HG02642 (cell line): ENCODE measurements around the gene SOBP.
"Not testable (repeated sequence)": the region's sequence is repeated elsewhere in the genome, so short reads cannot be mapped to it uniquely, and the experiment has no call there.

ENCODE experiments used
- ATAC-seq: cut with Tn5 transposase; IDR thresholded peaks from one replicate; pipeline ENCODE4 v1.9.1; 2021; ENCODE audit warnings: mild to moderate bottlenecking; ENCODE audit not compliant: unreplicated experiment, poor library complexity

SOBP gene, protein sequence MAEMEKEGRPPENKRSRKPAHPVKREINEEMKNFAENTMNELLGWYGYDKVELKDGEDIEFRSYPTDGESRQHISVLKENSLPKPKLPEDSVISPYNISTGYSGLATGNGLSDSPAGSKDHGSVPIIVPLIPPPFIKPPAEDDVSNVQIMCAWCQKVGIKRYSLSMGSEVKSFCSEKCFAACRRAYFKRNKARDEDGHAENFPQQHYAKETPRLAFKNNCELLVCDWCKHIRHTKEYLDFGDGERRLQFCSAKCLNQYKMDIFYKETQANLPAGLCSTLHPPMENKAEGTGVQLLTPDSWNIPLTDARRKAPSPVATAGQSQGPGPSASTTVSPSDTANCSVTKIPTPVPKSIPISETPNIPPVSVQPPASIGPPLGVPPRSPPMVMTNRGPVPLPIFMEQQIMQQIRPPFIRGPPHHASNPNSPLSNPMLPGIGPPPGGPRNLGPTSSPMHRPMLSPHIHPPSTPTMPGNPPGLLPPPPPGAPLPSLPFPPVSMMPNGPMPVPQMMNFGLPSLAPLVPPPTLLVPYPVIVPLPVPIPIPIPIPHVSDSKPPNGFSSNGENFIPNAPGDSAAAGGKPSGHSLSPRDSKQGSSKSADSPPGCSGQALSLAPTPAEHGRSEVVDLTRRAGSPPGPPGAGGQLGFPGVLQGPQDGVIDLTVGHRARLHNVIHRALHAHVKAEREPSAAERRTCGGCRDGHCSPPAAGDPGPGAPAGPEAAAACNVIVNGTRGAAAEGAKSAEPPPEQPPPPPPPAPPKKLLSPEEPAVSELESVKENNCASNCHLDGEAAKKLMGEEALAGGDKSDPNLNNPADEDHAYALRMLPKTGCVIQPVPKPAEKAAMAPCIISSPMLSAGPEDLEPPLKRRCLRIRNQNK

DNA sequence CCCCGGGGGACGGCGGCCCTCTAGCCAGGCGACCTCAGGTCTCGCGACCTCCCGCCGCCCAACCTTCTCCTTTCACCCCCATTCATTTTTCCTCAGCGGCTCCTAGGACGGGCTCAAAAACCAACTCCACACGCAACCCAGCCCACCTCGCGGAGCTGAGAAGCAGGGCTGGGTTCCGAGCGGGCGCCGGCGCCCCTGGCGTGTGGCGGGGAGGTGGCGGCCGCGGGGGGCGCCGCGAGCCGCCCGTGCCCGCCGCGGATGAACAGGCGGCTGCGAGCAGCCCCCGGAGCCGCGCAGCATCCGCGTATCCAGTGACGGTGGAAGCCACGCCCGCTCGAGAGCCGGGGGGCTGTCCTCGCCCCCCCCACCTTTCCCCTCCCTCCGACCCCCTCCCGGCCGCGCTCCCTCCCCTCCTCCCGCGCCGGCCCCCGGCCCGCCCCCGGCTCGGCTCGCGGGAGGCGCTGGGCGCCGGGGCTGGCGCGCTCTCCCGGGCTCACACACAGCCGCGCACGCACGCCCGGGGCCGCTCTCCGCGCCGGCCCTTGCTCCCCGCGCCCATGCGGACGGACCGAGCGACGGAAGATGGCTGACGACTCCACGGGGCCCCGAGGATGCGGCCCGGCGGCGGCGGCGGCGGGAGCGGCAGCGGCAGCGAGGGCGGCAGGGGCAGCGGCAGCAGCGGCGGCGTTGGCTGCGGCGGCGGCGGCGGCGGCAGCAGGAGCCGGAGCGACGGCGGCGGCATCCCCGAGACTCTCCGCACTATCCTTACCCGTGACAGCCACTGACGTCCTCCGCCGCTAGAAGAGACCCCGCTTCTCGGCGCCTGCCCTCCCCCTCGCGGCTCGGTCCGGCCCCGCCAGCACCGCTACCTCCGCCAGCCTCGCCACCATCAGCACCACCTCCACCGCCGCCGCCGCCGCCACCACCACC is at the start of gene SOBP:
Gene SOBP, plus strand, starts transcription at position 482 of the 930 bp plus-strand sequence. CDS start 500 bp downstream, outside the sequence.
- peak; percentile 53 for ATAC-seq

DNA sequence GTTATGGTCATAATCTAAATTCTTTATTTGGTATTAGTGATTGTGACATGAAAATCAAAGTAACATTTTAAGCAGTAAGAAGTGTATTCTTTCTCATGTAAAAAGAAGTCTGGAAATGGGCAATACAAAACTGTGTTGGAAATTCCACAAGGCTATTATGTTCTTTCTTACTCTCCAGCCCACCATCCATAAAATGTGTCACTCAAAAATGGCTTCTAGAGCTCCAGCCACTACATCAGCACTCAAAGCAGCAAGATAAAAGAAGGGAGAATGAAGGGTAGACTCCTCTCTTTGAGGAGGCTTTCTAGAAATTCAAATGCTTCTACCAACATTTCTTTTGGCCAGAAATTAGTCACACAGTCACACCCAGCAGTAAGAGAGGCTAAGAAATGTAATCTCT is 49.0 kb upstream of the SOBP start:
- ATAC-seq: no peak

DNA sequence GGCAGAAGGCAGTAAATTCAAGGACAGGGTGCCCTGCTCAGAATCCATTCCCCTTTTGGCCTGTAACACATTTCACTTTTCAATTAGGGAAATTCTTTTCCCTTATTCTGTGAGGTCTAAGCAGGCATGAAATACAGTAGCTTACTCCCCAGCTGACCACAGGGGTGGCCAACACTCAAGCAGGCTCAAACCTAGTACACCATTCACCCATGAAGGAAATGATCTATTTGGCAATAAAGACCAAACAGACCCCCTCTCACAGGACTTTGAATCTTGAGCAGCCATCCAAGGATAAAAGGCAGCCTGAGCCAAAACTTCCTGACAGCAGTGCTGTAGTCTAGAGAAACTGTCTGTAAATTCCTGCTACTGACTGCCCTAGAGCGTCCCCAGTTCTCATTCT is 48.2 kb upstream of the SOBP start:
- ATAC-seq: no peak

DNA sequence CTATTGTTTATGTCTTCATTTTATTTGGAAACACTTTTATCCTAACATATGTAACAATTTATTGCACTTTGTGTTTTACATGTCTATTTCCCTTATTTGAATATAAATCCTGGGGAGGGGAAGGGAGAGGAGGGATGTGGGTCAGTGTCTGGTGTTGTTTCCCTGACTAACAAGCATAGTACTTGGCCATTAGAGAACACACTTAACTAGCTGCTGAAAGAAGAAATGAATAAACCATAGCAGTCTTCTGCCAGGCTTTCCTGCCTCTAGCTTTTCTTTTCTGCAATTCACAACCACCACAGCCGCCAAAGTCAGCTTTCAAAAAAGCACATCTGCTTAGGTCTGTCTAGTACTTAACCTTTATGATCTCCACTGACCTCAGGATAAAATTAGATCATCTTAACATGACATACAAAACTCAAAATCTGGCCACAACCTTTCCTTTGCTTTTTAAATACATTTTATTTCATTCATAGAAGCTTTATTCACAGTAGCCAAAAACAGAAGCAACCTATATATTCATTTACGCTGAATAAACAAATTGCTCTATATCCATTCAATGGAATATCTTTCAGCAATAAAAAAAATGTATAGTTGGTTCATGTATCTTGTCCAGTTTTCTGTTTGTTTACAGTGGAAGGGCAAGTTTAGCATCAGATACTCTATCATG is 46.8 kb upstream of the SOBP start:
- no peak for ATAC-seq

DNA sequence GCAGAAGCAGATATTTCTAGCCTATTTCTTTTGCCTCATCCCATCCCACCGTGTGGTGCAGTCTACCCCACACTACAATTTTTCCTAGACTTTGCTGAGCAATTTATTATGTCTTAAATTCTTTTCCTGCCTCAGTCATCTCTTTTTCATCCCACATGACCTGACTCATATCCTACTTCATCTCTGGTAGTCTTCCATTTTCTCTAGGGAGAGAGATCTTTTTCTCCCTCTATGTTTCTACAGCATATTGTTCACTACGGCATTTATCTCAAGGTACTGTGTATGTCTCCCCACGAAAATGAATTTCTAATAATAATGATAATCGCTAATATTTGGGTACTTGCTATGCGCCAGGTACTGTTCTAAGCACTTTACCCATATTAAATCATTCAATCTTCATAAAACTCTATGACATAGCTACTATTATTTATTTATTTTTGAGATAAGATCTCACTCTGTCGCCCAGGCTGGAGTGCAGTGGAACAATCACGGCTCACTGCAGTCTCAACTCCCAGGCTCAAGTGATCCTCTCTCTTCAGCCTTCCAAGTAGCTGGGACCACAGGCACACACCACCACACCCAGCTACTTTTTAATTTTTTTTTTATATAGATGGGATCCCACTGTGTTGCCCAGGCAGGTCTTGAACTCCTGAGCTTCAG is 46.2 kb upstream of the SOBP start:
- no peak for ATAC-seq

DNA sequence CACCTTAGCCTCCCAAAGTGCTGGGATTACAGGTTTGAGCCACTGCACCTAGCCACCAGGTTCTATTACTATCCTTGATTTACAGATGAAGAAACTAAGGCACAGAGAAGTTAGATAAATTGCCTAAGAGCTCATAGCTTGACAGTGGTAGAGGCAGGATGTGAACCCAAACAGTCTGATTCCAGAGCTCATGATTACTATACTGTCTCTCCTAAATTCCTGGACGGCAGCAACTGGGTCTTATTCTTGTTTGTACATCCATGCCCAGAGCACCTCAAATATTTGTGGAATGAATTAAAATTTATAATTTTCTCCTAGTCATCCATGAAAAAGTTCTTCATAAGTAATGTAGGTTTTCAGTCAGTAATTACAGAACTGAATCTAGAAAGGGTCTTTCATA is 45.6 kb upstream of the SOBP start:
- ATAC-seq: no peak

DNA sequence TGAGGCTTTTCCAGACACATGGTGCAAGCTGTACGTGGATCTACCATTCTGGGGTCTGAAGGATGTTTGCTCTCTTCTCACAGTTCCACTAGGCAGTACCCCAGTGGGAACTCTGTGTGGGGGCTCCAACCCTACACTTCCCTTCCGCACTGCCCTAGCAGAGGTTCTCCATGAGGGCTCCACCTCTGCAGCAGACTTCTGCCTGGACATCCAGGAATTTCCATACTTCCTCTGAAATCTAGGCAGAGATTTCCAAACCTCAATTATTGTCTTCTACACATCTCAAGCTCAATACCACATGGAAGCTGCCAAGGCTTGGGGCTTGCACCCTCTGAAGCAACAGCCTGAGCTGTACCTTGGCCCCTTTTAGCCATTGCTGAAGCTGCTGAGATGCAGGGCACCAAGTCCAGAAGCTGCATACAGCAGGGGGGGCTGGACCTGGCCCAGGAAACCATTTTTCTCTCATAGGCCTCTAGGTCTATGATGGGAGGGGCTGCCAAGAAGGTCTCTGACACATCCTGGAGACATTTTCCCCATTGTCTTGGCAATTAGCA is 42.2 kb upstream of the SOBP start:
- no peak for ATAC-seq

DNA sequence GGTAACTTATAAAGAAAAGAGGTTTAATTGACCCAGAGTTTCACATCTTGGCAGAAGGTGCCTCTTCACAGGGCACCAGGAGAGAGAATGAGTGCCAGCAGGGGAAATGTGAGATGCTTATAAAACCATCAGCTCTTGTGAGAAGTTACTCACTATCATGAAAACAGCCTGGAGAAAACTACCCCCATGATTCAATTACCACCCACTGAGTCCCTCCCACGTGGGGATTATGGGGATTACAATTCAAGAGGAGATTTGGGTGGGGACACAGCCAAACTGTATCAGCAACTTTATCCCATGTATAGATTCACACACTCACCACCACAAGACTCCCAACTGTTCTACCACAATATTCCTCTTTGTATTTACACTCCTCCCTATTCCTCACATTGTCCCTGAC is 41.1 kb upstream of the SOBP start:
- no peak for ATAC-seq

DNA sequence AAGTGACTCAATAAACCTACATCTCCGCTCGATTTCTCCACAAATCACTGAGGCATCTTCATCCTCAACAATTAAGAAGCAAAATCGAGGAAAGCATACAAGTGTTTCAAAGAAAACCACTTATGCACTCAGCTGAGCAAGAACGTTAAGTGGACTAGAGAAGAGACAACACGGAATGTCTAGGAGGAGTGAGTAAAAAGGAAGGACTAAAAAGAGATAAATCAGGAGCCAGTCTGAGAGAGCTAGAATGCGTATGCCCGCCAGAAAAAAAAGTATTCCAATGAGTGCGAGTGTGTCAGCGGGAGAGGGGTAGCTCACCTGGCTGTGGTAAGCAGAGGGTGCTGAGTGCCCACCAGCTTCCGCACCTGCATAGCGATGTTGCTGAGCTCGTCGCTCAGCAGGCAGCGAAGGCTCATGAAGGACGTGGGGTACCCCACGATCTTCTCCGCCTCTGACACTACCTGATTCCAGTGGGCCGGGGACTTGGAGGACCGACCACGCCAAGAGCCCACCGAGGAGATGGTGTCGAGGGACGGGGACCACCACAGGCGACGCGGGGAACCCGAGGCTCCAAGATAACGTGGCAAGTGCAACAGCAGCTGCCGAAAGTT is 31.1 kb upstream of the SOBP start:
- peak; percentile 22 for ATAC-seq

DNA sequence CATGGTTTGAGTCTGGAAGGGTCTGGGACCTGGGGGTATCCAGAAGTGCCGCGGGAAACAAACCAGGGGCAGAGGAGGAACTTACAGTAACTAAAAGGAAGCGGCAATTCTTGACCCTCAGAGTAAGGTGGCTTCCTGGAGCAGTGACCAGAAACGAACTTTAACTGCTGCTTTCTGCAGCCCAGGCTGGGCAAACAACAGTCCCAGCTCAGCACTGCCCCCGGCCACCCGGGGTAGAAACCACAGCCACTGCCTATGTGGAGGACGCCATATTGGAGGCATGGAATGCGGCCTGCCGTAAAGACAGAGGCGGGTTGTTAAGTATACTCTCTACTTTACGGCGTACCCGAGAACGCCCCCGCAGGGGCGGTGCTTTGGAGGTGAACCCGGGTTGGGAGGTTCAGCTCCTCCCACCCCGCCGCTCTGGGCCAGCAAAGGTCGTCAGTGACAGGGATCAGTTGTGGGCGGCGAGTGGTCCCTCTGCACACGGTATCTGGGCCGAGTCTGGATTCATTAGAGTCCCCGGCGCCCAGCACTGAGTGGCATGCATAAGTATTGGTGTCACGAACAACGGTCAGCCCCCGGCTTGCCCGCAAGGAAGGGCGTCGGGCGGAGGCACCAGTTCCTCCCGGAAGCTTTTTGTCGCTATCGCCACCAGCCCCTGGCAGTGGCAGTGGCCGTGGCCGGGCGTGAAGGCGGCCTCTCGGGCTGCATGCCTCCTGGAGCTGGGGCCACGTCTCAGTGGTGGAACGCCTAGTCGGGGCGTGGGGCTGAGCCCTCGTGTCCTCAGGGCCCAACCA is 30.4 kb upstream of the SOBP start, which contains the start of gene PDSS2:
Gene PDSS2, minus strand, starts transcription at position 282 of the 800 bp plus-strand sequence. Its CDS starts 279 bp downstream, at position 3.
- peak; percentile 95 for ATAC-seq

DNA sequence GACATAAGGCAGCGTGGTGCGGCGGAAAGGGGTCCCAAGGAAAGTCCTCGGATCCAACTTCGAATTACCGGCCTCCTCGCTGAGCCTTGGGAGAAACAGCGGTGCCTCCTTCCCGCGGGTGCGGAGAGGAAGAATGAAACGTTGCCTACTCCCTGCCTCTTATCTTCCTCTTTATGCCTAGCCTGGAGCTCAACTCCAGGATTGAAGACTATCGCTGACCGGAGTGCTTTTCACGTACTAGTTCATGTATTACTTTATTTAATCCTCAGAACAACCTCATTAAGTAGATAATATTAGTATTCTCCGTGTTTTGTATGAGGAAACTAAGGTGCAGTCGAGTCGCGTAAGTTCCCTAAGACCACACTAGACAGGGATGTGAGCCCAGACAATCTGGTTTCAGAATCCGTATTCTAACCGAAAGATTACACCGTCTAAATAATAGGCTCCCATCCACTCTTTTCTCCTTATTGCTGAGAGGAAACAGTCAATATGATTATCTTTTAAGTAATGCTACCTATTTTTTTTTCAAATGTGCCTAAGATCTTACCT is 29.8 kb upstream of the SOBP start:
- ATAC-seq: no peak

DNA sequence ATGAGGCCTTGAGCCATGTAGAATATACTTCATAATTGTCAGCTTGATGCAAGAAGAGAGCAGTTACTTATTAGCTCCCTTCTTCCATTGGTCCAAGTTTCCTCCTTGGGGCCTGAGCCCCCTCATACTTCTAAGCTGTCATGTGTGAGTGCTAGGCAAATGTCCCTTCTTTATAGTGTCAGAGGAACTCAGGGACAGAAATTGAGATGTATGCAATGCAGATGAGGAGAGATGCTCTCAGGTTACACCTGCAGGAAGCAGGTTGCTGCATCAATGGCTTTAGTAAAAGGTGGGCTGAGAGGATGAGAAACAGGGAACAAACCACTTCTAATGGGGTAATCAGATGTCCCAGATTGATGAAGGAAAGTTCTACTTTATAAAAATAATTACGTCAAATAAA is 23.9 kb upstream of the SOBP start:
- ATAC-seq: no peak

DNA sequence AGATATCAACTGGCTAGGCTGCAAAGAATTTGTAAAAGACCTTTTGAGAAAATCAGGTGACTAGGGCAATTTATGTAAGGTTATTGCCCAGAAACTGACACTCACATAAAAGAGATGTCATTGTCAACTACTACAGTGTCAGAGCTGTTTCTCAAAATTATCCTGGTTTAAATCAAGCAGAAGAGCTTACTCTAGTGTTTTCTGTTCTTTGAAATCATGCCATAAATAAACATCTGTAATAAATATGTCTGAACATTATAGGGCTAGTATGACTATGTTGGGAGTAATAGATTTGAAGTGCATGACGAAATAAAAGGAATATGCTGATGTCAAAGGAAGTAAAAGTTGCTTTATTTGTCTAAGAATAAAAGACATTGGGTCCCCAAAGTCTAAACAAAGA is 19.6 kb upstream of the SOBP start:
- no peak for ATAC-seq

DNA sequence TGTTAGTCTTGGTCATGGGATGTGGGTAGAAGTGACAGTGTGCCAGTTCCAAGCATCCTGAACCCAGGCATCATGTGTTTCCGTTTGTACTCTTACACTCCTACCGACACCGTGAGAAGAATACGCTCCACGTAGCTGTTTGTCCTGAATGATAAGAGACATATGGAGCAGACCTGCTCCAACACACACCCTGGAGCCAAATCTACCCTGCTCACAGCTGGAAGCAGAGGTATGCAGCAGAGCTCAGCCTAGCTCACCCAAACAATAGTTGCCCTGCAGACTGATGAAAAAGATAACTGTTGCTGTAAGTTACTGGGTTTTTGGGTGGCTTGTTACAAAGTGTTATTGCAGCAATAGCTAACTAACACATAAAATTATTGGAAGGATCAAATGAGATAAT is 16.3 kb upstream of the SOBP start:
- ATAC-seq: no peak

DNA sequence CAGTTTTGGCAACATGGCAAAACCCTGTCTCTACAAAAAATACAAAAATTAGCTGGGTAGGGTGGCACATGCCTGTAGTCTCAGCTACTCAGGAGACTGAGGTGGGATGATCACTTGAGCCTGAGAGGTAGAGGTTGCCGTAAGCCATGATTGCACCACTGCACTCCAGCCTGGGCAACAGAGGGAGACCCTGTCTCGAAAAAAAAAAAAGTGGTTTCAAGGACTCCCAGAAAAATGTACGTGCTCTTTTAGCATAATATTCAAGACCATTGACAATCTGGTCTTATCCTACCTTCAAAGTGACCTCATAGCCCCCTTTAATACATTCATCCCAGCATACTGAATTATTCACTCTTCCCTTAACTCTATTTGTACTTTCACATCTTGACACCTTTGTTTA is 14.6 kb upstream of the SOBP start:
- not testable (repeated sequence) for ATAC-seq

DNA sequence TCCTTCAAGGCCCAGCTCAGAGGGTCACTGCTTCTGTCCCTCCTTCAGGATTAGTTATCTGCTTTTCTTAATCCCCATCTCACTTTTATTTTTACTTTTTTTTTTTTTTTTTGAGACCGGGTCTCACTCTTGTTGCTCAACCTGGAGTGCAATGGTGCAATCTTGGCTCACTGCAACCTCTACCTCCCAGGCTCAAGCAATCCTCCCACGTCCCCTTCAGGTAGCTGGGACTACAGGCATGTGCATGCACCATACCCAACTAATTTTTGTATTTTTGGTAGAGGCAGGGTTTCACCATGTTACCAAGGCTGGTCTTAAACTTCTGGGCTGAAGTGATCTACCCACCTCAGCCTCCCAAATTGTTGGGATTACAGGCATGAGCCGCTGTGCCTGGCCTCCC is 14.1 kb upstream of the SOBP start:
- ATAC-seq: not testable (repeated sequence)

DNA sequence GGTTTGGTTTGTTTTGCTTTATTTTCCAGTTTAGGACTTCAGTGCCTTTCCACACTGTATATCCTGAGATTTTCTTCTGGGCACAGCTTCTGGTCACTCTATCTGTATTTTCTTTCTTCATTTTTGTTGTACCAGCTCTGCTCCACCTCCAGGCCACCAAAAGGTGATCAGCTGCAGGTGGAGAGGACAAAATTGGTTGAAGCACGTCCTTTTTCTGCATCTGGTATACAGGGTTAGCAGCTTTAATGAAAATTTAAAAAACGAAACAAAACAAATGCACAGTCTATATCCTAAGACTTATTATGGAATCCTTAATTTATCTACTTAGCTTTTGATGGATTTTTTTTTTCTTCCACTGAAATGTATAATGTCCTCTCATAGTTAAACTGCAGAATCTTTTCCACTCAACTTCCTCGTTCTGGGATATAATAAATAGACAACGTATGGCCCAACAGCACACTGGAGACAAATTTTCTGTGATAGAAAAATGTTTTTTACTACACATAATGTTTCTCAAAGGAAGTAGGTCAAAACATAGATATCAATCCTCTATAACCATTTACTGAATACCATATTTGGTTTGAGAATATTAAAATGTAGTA is 10.7 kb upstream of the SOBP start:
- ATAC-seq: no peak
